ENCODE results near the gene HMG20A. TPM values are rescaled to one million over a fixed set of nuclear protein-coding genes. Genes with fewer than 3 reads are reported as not detected.

HMG20A gene
- total and polyA plus RNA-seq, 10 donors: 17.9 to 107 (median 77.2) TPM

GRCh38 chr15:77376770-77377169 is 43.9 kb upstream of the HMG20A start:
- 89 to 92% (median 91%) methylated on average over 1 of the region's 1 CpG for WGBS, 5 donors
- Histone ChIP-seq H3K4me3 (no peak overlapping the region), H3K27ac (no peak overlapping the region), H3K36me3 (no peaks in the 10 kb centered on the region), H3K4me1 (peaks cover 0 to 35% (median 3%) of the 10 kb centered on the region in 6 donors), H3K27me3 (replicated peaks in 1 of 7) (no peaks in the 10 kb centered on the region), H3K9me3 (no peaks in the 10 kb centered on the region)
- intact Hi-C loops (cut with DNase I; ENCODE audit: low total_unique reads): no loop called here
- TF ChIP-seq CTCF (IDR thresholded peaks at IDR 0.05 in 8 of 11, conservative IDR thresholded peaks at IDR 0.05 in 3 of 11) (no peak), POLR2AphosphoS5 (IDR thresholded peaks at IDR 0.05) (no peak), POLR2A (IDR thresholded peaks at IDR 0.05) (no peak)
- DNase-seq: no peak

GRCh38 chr15:77380033-77380432 is 40.7 kb upstream of the HMG20A start:
- no peaks in the 10 kb centered on the region for H3K27me3 ChIP-seq (replicated peaks in 1 of 7)
- peaks cover 0 to 39% (median 15%) of the 10 kb centered on the region in 6 donors for H3K4me1 ChIP-seq
- TF ChIP-seq POLR2AphosphoS5 (IDR thresholded peaks at IDR 0.05): no peak
- TF ChIP-seq CTCF (IDR thresholded peaks at IDR 0.05 in 8 of 11, conservative IDR thresholded peaks at IDR 0.05 in 3 of 11): no peak
- H3K27ac ChIP-seq: no peak overlapping the region
- intact Hi-C loops (cut with DNase I; ENCODE audit: low total_unique reads): no loop called here
- H3K4me3 ChIP-seq: no peak overlapping the region
- no peaks in the 10 kb centered on the region for H3K9me3 ChIP-seq
- H3K36me3 ChIP-seq: no peaks in the 10 kb centered on the region
- WGBS, 5 donors: 90 to 96% (median 93%) methylated on average over 4 of the region's 4 CpGs
- no peak for DNase-seq

GRCh38 chr15:77384086-77384485 is 36.6 kb upstream of the HMG20A start:
- H3K36me3 ChIP-seq: no peaks in the 10 kb centered on the region
- H3K27me3 ChIP-seq (replicated peaks in 1 of 7): no peaks in the 10 kb centered on the region
- H3K4me1 ChIP-seq: peaks cover 5 to 64% (median 33%) of the 10 kb centered on the region in 6 donors
- no peaks in the 10 kb centered on the region for H3K9me3 ChIP-seq
- intact Hi-C loops (cut with DNase I; ENCODE audit: low total_unique reads): no loop called here
- no peak overlapping the region for H3K4me3 ChIP-seq
- DNase-seq: no peak
- no peak overlapping the region for H3K27ac ChIP-seq
- TF ChIP-seq POLR2AphosphoS5 (IDR thresholded peaks at IDR 0.05): no peak

- H3K4me3 ChIP-seq: no peak overlapping the region
- H3K27me3 ChIP-seq (replicated peaks in 1 of 7): no peaks in the 10 kb centered on the region
- intact Hi-C loops (cut with DNase I; ENCODE audit: low total_unique reads): no loop called here
- no peak for DNase-seq
- H3K36me3 ChIP-seq: no peaks in the 10 kb centered on the region
- H3K9me3 ChIP-seq: no peaks in the 10 kb centered on the region
- H3K4me1 ChIP-seq: peaks cover 7 to 68% (median 36%) of the 10 kb centered on the region in 6 donors
- H3K27ac ChIP-seq: no peak overlapping the region
- TF ChIP-seq POLR2AphosphoS5 (IDR thresholded peaks at IDR 0.05) (no peak), POLR2A (IDR thresholded peaks at IDR 0.05) (no peak), CTCF (IDR thresholded peaks at IDR 0.05 in 8 of 11, conservative IDR thresholded peaks at IDR 0.05 in 3 of 11) (no peak)
These were observed 35.9 kb upstream of the HMG20A start for GRCh38 chr15:77384589-77385359.
